ENCODE results near the gene RNF145.

The RNF145 gene, protein sequence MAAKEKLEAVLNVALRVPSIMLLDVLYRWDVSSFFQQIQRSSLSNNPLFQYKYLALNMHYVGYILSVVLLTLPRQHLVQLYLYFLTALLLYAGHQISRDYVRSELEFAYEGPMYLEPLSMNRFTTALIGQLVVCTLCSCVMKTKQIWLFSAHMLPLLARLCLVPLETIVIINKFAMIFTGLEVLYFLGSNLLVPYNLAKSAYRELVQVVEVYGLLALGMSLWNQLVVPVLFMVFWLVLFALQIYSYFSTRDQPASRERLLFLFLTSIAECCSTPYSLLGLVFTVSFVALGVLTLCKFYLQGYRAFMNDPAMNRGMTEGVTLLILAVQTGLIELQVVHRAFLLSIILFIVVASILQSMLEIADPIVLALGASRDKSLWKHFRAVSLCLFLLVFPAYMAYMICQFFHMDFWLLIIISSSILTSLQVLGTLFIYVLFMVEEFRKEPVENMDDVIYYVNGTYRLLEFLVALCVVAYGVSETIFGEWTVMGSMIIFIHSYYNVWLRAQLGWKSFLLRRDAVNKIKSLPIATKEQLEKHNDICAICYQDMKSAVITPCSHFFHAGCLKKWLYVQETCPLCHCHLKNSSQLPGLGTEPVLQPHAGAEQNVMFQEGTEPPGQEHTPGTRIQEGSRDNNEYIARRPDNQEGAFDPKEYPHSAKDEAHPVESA

DNA sequence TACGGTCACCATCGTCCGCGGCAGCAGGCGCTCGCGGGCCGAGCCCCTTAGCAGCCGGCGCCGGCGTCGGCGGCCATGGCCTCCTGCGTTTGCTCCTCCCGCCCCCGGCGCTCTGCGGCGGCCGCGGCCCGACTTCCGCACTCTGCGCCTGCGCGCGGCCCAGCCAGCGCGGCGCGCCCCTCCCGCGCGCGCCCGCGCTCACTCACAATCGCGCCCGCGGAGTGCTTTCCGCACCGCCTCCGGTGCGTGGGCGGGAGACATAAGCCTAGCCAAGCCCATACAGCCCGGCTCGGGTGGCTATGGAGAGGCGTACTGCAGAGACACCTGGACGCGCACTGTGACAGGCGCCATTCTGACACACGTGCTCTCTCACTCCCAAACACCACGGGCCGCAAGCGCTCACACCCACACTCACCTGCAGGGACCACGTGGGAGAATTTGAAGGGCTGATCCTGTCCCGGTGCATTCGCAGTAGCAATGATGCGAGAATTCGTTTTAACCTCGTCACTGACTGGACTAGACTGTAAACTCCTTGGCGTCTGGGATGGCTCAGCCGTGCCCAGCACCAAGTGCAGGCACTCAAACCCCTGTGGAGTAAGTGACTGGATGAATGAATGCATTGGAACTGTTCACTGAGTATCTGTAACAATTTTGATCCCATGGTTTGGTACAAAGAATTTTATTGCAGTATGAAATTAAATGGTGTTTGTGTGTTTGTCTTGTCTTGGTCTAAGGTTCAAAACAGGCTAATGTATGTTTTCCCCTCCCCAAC lies at the start of gene RNF145:
TSS of gene RNF145 (minus strand) at position 116 of the 772 bp plus-strand sequence. CDS start 5,936 bp downstream, outside the sequence.
- in situ Hi-C loops (cut with HindIII; ENCODE audit: low sequenced_read_pairs) = no loop called here
- TF ChIP-seq, protein P1, sequence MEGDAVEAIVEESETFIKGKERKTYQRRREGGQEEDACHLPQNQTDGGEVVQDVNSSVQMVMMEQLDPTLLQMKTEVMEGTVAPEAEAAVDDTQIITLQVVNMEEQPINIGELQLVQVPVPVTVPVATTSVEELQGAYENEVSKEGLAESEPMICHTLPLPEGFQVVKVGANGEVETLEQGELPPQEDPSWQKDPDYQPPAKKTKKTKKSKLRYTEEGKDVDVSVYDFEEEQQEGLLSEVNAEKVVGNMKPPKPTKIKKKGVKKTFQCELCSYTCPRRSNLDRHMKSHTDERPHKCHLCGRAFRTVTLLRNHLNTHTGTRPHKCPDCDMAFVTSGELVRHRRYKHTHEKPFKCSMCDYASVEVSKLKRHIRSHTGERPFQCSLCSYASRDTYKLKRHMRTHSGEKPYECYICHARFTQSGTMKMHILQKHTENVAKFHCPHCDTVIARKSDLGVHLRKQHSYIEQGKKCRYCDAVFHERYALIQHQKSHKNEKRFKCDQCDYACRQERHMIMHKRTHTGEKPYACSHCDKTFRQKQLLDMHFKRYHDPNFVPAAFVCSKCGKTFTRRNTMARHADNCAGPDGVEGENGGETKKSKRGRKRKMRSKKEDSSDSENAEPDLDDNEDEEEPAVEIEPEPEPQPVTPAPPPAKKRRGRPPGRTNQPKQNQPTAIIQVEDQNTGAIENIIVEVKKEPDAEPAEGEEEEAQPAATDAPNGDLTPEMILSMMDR (IDR thresholded peaks at IDR 0.05; ENCODE audit: low read depth, low read length) = no peak
- peak; percentile 81 for DNase-seq (ENCODE audit: low read depth, low spot score)
- peak within 1 kb of the TSS; percentile 84 for H3K4me3 ChIP-seq (ENCODE audit: low read depth, low read length)

DNA sequence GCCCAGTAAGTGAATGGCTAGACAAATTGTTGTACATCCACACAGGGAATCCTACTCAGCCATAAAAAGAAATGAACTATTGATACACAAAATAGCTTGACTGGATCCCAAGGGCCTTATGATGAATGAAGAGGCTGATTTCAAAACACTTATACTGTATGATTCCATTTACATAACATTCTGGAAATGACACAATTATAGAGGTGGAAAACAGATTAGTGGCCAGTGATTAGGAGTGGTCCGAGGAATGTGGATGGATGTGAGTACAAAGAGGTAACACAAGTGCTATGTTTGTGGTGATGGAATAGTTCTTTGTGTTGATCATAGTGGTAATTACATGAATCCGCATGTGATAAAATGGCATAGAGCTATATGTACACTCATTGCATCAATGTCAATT lies 49.0 kb upstream of the RNF145 start:
- DNase-seq (ENCODE audit: low read depth, low spot score) = no peak
- no peak overlapping the region for H3K4me3 ChIP-seq (ENCODE audit: low read depth, low read length)
- in situ Hi-C loops (cut with HindIII; ENCODE audit: low sequenced_read_pairs) = no loop called here
- TF ChIP-seq, protein P1 (IDR thresholded peaks at IDR 0.05; ENCODE audit: low read depth, low read length) = no peak

DNA sequence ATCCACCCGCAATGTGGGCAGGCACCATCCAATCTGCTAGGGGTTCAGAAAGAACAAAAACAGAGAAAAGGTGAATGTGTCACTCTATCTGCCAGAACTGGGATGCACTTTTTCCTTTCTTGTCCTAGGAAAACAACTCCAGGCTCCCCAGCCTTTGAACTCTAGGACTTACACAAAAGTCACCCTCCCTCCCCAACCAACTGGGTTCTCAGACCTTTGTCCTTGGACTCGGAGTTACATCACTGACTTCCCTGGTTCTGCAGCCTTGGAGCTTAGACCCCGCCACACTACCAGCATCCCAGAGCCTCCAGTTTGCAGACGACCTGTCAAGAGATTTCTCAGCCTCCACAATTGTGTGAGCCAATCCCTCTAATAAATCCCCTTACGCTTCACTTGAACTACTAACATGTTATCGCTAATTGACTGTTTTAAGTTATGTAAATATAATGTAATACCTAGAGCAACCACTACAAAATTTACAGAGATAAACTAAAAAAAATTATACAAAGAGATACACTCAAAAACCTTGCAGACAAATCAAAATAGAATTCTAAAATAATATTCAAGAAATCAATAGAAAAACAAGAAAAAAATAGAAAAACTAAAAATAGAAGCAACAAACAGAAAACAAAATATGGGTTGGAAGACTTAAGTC lies 48.4 kb upstream of the RNF145 start:
- in situ Hi-C loops (cut with HindIII; ENCODE audit: low sequenced_read_pairs) = no loop called here
- TF ChIP-seq, protein P1 (IDR thresholded peaks at IDR 0.05; ENCODE audit: low read depth, low read length) = no peak
- DNase-seq (ENCODE audit: low read depth, low spot score) = no peak
- H3K4me3 ChIP-seq (ENCODE audit: low read depth, low read length) = no peak overlapping the region

DNA sequence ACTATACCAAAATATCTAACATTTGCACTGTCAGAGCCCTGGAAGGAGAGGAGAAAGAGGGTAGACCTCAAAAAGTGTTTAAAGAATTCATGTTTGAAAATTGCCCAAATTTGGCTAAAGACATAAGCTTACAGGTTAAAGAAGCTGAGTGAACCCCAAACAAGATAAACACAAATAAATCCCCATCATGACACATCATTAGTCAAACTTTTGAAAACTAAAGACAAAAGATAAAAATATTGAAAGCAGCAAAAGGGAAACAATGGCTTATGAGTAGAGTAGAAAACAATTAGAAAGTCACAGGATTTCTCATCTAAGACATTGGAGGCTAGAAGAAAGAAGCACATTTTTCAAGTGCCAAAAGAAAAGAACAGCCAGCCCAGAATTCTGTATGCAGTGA lies 47.7 kb upstream of the RNF145 start:
- TF ChIP-seq, protein P1 (IDR thresholded peaks at IDR 0.05; ENCODE audit: low read depth, low read length) = no peak
- DNase-seq (ENCODE audit: low read depth, low spot score) = no peak
- H3K4me3 ChIP-seq (ENCODE audit: low read depth, low read length) = no peak overlapping the region
- in situ Hi-C loops (cut with HindIII; ENCODE audit: low sequenced_read_pairs) = no loop called here

DNA sequence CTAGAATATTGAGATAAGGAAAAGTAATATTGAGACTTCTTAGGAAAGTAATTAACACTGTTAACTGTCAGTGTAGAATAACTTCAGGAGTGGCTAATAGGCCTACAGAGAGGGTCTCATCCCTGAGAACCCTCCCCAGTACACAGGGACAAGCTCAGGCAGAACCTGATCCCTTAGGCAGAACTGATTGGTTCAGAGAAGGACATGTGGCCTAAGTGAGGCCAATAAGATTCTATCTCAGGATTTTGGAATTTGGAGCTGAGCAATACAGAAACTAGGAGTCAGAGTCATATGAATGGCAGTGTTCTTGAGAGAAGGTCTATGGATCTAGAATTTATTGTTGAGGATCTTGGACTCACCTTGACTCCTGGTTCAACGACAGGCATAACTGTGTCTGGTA lies 42.8 kb upstream of the RNF145 start:
- in situ Hi-C loops (cut with HindIII; ENCODE audit: low sequenced_read_pairs) = no loop called here
- TF ChIP-seq, protein P1 (IDR thresholded peaks at IDR 0.05; ENCODE audit: low read depth, low read length) = no peak
- no peak overlapping the region for H3K4me3 ChIP-seq (ENCODE audit: low read depth, low read length)
- DNase-seq (ENCODE audit: low read depth, low spot score) = no peak

DNA sequence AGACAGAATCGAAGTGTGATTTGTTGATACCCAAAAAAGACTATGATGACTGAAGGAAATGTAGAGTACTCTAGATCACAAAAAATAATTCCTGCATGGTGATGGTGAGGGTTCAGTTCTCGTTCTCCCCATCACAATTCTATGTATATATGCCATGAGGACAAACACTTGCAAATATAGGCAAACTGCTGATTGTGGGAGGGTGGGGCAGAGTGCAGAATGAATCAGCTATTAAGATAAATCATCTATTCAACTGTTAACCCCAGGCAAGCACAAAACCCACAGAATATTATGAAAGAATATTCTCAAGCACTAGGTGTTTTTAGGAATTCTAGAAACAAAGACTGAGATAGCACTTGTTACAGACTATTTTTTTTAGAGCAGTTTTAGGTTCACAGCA lies 39.8 kb upstream of the RNF145 start:
- TF ChIP-seq, protein P1 (IDR thresholded peaks at IDR 0.05; ENCODE audit: low read depth, low read length) = no peak
- H3K4me3 ChIP-seq (ENCODE audit: low read depth, low read length) = no peak overlapping the region
- no peak for DNase-seq (ENCODE audit: low read depth, low spot score)
- in situ Hi-C loops (cut with HindIII; ENCODE audit: low sequenced_read_pairs) = no loop called here
